Gastroesophageal sphincter (tissue), 4 donors: Measurements from ENCODE around the gene KDM4C. TPM values are rescaled to one million over a fixed set of nuclear protein-coding genes. Genes with fewer than 3 reads are reported as not detected.
"Not testable (repeated sequence)": the region's sequence is repeated elsewhere in the genome, so short reads cannot be mapped to it uniquely, and the experiment has no call there.

ENCODE experiments used
- ATAC-seq: fragments of 150-250 bp; one replicate; pipeline ENCODE4 v1.9.1; 2016; ENCODE audit warnings: mild to moderate bottlenecking, moderate library complexity
- H3K27ac ChIP-seq, 4 donors: fragments of 200-600 bp; sonication (generic) in 3 of 4; 1 replicate in 3 of 4; 2 replicates in 1 of 4; pipeline ENCODE4 v1.5.1; 2016 to 2019
- H3K27me3 ChIP-seq: fragments of 200-600 bp; sonication (generic); one replicate; pipeline ENCODE4 v1.5.1; 2019
- H3K36me3 ChIP-seq, 2 donors: fragments of 200-600 bp; sonication (generic); one replicate each; pipeline ENCODE4 v1.5.1; 2019; ENCODE audit warnings: control low read depth in 1 of 2
- H3K4me1 ChIP-seq, 3 donors: fragments of 200-600 bp; sonication (generic); 1 replicate in 2 of 3; 2 replicates in 1 of 3; pipeline ENCODE4 v1.5.1; 2016 to 2019; ENCODE audit warnings: control low read depth in 2 of 3
- H3K4me3 ChIP-seq, 2 donors: fragments of 200-600 bp; sonication (generic); one replicate each; pipeline ENCODE4 v1.5.1; 2019; ENCODE audit warnings: mild to moderate bottlenecking in 1 of 2, moderate library complexity in 1 of 2
- H3K9me3 ChIP-seq, 3 donors: fragments of 200-600 bp; sonication (generic); one replicate each; pipeline ENCODE4 v1.5.1; 2017 to 2019; ENCODE audit warnings: control low read depth in 2 of 3
- EP300 ChIP-seq: sonication (generic); formaldehyde crosslinking; IDR thresholded peaks from one replicate; pipeline ENCODE4 v1.6.1; 2017; ENCODE audit warnings: antibody characterized with exemption, mild to moderate bottlenecking
- POLR2A ChIP-seq, 2 donors: fragments of 450-650 bp; IDR thresholded peaks; one replicate each; pipeline ENCODE4 v1.6.1; 2017; ENCODE audit warnings: antibody characterized with exemption in 2 of 2, mild to moderate bottlenecking in 2 of 2, moderate library complexity in 1 of 2
- POLR2AphosphoS5 ChIP-seq: sonication (generic); formaldehyde crosslinking; IDR thresholded peaks from one replicate; pipeline ENCODE4 v1.6.1; 2017; ENCODE audit warnings: antibody characterized with exemption
- WGBS, 2 donors: methylation state at CpG; one replicate each; pipeline ENCODE4 v1.1.5; 2018; ENCODE audit warnings: low coverage in 1 of 2; 5-methylcytosine and 5-hydroxymethylcytosine counted together
- total RNA-seq, 4 donors: library from RNA; depleted of rRNA; stranded (reverse); fragments of >200 nt; gene quantifications; one replicate each; pipeline ENCODE4 v1.1.0, GENCODE V29; 2016
- TF ChIP-seq, protein P1 (sequence below), 4 experiments: fragments of 200-600 bp in 2 of 4; fragments of 450-650 bp in 2 of 4; sonication (generic) in 1 of 4; IDR thresholded peaks; one replicate each; pipeline ENCODE4 v1.5.1; 2017 to 2019; ENCODE audit warnings: antibody characterized with exemption in 4 of 4, mild to moderate bottlenecking in 2 of 4, moderate library complexity in 2 of 4

Gene KDM4C
- total RNA-seq, 4 donors from 2014 or later = 17.7 to 65.2 (median 29.5) TPM

DNA sequence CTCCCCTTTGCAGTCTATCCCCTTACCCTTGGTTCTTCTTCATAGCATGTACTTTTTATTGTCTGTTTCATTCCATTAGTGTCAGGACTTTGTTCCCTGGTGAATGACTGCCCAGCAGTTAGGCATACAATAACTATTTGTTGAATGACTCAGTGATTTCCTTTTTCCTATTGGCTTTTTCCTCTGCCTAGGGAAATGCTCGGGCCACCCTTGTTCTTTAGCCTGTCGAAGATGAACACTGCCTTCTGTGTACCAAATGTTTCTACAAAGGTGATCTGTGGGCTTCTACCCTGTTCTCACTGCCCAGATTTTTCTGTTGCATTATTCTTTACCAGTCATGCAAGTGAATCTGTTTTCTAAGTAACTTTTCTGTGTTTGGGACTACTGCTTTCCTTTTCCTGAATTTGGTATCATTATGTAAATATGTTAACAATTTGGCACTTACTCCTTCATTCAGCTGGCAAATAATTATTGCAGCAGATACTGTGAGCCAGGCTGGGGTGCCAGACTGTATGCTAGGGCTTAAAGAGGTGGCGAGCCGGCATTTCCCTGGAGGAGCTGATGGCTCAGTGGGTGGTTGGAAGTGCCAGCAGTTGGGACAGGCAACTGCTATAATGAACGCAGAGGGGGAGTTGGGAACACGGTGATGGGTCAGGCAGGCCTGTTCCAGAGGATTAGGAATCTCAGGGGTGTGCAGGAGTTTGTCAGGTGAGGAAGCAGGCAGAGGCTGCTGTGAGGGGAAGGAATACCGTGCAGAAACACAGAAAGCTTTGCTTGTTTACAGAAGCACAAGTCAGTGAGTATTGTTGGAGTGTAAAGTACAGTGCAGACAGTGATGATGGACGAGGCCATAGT is 30.6 kb downstream of the KDM4C start:
- H3K27ac ChIP-seq = peak overlapping the region in 1 of 4 donors; percentile 24
- peaks cover 0 to 52% (median 12%) of the 10 kb centered on the region in 3 donors for H3K4me1 ChIP-seq
- ATAC-seq = no peak
- H3K9me3 ChIP-seq = no peaks in the 10 kb centered on the region
- TF ChIP-seq, protein P1, sequence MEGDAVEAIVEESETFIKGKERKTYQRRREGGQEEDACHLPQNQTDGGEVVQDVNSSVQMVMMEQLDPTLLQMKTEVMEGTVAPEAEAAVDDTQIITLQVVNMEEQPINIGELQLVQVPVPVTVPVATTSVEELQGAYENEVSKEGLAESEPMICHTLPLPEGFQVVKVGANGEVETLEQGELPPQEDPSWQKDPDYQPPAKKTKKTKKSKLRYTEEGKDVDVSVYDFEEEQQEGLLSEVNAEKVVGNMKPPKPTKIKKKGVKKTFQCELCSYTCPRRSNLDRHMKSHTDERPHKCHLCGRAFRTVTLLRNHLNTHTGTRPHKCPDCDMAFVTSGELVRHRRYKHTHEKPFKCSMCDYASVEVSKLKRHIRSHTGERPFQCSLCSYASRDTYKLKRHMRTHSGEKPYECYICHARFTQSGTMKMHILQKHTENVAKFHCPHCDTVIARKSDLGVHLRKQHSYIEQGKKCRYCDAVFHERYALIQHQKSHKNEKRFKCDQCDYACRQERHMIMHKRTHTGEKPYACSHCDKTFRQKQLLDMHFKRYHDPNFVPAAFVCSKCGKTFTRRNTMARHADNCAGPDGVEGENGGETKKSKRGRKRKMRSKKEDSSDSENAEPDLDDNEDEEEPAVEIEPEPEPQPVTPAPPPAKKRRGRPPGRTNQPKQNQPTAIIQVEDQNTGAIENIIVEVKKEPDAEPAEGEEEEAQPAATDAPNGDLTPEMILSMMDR (IDR thresholded peaks at IDR 0.05) = no peak
- TF ChIP-seq EP300 = no peak
- TF ChIP-seq POLR2A (IDR thresholded peaks at IDR 0.05) = no peak
- TF ChIP-seq POLR2AphosphoS5 = no peak
- no peaks in the 10 kb centered on the region for H3K27me3 ChIP-seq
- WGBS, 2 donors = 30 to 39% methylated on average over 5 to 7 of the region's 8 CpGs
- no peak overlapping the region for H3K4me3 ChIP-seq
- peaks cover 0 to 7% of the 10 kb centered on the region in 2 donors for H3K36me3 ChIP-seq

DNA sequence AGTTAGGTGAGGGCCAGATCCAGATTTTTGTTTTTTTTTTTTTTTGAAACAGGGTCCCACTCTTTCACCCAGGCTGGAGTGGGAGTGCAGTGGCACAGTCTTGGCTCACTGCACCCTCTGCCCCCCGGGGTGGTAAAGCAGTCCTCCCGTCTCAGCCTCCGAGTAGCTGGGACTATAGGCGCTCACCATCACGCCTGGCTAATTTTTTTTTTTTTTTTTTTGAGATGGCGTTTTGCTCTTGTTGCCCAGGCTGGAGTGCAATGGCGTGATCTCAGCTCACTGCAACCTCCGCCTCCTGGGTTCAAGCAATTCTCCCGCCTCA is 31.2 kb downstream of the KDM4C start:
- whole genome bisulfite sequencing, 2 donors = 88 to 98% methylated on average over 5 to 7 of the region's 9 CpGs
- not testable (repeated sequence) for ATAC-seq, H3K27me3 ChIP-seq, H3K4me3 ChIP-seq, H3K9me3 ChIP-seq, H3K27ac ChIP-seq
- Histone ChIP-seq H3K36me3 (peaks cover 0 to 13% of the 10 kb centered on the region in 2 donors), H3K4me1 (peaks cover 0 to 52% (median 12%) of the 10 kb centered on the region in 3 donors)

GRCh38 chr9:6790866-6791265 is 33.1 kb downstream of the KDM4C start:
- TF ChIP-seq, protein P1 (IDR thresholded peaks at IDR 0.05) = no peak
- TF ChIP-seq POLR2A (IDR thresholded peaks at IDR 0.05) (no peak), POLR2AphosphoS5 (no peak), EP300 (no peak)
- WGBS, 2 donors = 67 to 97% methylated on average over 3 to 5 of the region's 5 CpGs
- H3K27me3 ChIP-seq = no peaks in the 10 kb centered on the region
- H3K36me3 ChIP-seq = peaks cover 0 to 27% of the 10 kb centered on the region in 2 donors
- H3K4me3 ChIP-seq = no peak overlapping the region
- H3K4me1 ChIP-seq = peaks cover 0 to 35% (median 12%) of the 10 kb centered on the region in 3 donors
- no peak overlapping the region for H3K27ac ChIP-seq
- H3K9me3 ChIP-seq = no peaks in the 10 kb centered on the region
- no peak for ATAC-seq

- ATAC-seq = no peak
- H3K4me3 ChIP-seq = no peak overlapping the region
- H3K27ac ChIP-seq = no peak overlapping the region
- H3K9me3 ChIP-seq = no peaks in the 10 kb centered on the region
- TF ChIP-seq EP300 (no peak), POLR2AphosphoS5 (no peak), POLR2A (IDR thresholded peaks at IDR 0.05) (no peak)
- TF ChIP-seq, protein P1 (IDR thresholded peaks at IDR 0.05) = no peak
- 97 to 100% methylated on average over 2 of the region's 3 CpGs for WGBS, 2 donors
- peaks cover 0 to 14% (median under 1%) of the 10 kb centered on the region in 3 donors for H3K4me1 ChIP-seq
- H3K27me3 ChIP-seq = no peaks in the 10 kb centered on the region
- H3K36me3 ChIP-seq = peaks cover 0 to 27% of the 10 kb centered on the region in 2 donors
Observed at GRCh38 chr9:6793203-6793602, 35.4 kb downstream of the KDM4C start.

- 89 to 100% methylated on average over 1 of the region's 1 CpG for WGBS, 2 donors
- TF ChIP-seq POLR2A (IDR thresholded peaks at IDR 0.05) = no peak
- TF ChIP-seq, protein P1 (IDR thresholded peaks at IDR 0.05) = no peak
- TF ChIP-seq POLR2AphosphoS5 = no peak
- TF ChIP-seq EP300 = no peak
- Histone ChIP-seq H3K36me3 (peaks cover 0 to 27% of the 10 kb centered on the region in 2 donors), H3K27ac (no peak overlapping the region), H3K4me3 (no peak overlapping the region), H3K27me3 (no peaks in the 10 kb centered on the region), H3K9me3 (no peaks in the 10 kb centered on the region), H3K4me1 (no peaks in the 10 kb centered on the region)
- ATAC-seq = no peak
Observed at GRCh38 chr9:6794936-6795335, 37.2 kb downstream of the KDM4C start.
